ENCODE measurements around the gene ZNF331.

Gene ZNF331

DNA sequence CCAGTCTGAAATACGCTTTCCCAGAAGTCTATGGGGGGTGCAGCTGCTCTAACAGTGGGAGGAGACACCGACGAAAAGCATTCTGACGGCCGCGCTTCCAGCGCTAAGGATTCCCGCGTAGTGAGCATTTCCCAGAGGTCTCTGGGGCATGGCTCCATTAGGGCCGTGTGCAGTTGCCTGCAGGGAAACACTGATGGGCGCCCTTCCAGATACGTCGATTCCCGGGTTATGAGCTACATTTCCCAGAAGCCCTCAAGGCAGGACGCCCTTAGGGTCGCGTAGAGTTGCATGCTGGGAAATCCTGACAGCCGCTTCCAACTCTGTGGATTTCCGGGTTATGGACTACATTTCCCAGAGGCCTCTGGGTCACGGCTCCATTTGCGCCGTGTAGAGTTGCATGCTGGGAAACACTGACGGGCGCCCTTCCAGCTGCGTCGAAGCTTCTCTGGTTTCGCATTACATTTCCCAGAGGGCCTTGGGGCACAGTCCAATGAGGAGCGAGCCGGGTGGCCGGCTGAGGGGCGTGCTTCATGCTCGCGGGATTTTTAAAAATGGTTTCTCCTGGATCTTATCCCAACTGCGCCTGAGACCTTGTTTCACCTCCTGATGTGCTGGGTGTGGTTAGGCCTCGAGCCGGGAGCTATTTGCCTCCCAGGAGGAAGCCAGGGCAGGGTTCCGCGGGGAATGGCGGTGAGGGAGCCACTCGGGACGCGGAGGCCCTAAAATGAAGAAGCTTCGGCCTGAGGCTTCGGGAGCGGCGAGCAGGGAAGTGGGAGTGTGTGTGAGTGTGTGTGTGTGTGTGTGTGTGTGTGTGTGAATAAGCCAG, 17.2 kb upstream of the ZNF331 start:
- peak; percentile 97 for DNase-seq (ENCODE audit: low spot score)

DNA sequence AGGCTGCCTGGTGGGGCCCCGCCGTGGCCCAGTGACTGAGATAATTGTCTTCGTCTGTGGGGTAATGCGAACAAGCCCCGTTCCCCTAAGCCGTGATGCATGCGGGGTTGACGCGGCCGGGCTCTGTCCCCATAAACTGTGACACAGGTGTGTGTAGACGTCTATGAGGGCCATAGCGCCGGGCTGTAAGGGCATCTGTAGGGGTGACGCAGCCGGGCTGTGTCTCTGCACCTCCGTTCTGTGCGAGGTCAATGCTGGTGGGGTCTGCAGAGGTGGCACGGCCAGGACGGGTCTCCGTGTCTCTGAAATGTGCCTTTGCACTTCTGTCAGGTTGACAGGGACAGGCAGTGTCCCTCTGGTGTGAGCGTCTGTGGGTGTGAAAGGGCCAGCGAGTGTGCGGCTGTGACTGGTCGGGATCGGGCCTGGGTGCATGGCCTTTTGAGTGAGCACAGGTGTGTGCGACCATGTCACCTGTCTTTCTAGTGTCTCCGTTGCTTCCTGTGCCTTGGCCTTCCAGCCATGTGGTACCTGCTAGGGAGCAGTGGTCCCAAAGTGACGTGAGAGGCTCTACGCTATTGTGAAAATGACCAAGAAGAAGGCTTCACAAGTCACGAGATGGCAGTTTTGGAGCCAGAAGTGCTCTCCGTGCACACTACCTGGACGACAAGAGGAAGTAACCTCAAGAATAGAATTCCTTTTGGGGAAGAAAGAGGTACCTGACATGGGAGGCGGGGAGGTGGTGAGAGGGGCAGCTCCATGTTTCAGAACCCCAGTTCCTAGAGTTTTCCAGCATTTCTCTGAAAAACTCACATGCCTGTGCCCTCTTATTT, 16.4 kb upstream of the ZNF331 start:
- no peak for DNase-seq (ENCODE audit: low spot score)

DNA sequence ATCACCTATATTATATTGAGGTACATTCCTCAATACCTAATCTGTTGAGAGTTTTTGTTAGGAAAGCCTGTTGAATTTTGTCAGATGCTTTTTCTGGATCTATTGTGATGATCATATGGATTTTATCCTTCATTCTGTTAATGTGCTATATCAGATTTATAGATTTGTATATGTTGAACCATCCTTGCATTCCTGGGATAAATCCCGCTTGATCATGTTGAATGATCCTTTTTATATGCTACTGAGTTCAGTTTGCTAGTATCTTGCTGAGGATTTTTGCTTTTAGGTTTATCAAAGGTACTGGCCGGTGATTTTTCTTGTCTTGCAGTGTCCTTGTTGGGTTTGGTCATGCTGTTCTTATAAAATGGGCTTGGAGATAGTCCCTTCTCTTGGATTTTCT, 12.0 kb upstream of the ZNF331 start:
- no peak for DNase-seq (ENCODE audit: low spot score)

DNA sequence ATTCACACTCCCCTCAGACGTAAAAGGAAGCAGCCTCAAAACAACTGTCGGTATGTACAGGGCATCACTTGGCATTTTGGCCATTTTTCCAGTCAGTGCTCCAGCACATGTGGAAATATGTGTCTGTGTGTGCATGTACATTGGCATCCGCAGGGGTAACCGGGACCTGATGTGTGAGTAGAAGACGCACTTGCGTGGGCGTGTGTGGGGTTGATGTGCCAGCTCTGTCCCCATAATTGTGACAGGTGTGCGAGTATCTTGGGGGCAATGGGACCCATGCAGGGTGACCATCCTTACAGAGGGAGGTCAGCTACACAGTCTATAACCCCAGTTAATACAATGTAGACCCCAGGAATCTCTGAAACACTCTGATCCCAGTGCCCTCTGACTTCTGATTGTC, 7.3 kb upstream of the ZNF331 start:
- DNase-seq (ENCODE audit: low spot score): no peak

DNA sequence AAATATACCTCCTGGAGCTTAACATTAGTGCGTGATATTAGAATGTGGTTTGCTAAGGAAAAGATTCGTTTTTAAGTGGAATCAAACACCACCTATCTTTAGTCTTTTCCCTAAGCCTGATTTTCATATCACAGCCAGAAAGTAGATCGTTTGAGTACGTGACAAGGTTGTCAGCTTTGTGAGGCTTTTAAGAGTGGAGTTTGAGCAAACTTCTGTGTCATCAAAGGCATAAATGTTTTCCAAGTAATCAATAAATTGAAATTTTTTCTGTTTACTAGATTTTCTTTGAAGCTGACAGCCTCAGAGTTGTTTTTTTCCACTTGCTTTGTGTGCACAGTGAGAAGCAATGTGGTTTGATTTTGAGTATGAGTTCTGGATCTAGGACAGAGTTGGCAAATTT, 6.5 kb upstream of the ZNF331 start:
- no peak for DNase-seq (ENCODE audit: low spot score)

DNA sequence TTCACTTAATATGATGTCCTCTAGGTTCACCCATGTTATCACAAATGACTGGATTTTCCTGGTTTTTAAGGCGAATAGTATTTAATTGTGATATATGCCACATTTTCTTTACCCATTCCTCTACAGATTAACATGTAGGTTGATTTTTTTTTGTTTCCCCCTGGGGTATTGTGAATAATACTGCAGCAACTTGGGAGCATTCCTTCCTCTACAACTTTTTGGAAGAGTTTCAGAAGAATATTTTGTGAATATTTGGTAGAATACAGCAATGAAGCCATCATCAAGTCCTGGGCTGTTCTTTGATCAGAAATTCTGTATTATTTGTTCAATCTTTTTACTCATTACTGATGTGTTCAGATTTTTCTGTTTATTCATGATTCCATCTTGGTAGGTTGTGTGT, 5.6 kb upstream of the ZNF331 start:
- DNase-seq (ENCODE audit: low spot score): no peak

DNA sequence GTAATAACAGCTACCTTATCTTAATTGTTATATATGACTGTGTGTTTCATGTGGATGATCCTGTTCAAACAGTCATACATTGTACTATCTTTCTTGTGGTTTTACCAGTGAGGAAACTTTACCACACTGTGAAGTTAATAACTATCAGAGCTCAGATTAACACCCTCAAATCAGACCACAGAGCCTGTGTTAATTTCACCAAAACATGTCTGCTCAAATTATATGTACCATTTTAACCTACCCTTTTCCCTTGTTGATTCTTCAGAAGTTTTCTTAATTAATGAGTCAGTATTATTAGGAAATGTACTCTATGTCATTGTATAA, 1.8 kb upstream of the ZNF331 start:
- DNase-seq (ENCODE audit: low spot score): no peak

DNA sequence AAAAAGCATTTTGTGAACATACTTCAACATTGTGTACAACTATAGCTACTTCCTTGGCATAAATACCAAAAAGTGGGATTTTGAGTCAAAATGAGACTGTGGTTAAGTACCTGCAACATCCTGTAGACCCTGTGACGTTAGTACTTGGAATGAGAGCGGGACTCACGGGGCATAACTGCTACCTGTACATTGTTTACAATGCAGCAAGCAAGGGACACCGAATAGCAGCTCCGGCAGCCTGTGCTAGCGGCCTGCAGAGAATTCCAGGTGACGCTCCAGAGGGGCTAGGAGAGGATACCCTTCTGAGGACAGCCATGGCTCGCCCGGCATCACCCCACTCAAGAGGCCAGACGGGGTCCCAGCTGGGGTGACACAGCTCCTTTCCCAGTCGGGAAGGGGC, 824 bp upstream of the ZNF331 start:
- DNase-seq (ENCODE audit: low spot score): no peak

DNA sequence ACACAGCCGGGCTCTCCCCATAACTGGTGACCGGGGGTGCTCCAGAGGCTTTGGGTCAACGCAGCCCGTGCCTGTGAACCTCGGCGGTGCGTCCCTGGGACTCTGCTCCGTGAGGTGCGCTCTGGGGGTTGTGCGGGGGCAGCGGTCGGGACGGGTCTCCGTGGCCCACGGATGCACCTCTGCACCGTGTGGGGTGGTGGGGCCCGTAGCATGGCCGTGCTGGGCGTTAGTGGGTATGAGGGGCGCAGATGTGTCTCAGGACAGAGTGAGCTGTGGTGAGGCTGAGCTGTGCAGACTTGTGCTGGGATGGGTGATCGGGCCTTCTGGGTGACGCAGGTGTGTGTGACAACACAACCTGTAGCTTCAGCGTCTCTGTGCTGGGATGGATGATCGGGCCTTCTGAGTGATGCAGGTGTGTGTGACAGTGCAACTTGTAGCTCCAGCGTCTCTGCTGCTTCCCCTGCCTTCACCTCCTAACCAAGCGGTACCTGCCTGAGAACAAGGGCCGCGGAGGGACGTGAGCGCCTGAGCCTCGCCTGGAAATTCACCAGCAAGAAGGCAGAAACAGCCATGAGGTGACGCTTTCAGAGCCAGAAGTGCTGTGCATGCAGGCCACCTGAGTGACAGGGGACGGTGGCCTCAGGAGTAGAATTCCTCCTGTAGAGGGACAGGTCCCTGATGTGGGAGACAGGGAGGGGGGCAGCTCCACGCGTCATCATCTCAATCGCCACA, 599 bp downstream of the ZNF331 start:
- no peak for DNase-seq (ENCODE audit: low spot score)

DNA sequence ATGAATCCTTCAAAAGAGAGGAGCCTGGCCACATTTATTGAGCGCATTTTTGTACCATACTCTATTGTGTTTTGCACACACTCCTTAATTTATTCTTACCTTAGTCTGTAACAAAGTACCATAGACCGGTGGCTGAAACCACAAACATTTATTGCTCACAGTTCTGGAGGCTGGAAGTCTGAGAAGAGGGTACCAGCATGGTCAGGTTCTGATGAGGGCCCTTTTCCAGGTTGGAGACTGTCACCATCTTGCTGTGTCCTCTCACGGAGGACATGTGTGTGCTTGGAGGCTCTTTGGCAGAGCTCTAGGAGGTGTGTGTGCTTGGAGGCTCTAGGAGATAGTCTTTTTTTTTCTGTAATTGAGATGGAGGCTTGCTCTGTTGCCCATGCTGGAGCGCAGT, 2.1 kb downstream of the ZNF331 start:
- DNase-seq (ENCODE audit: low spot score): no peak

DNA sequence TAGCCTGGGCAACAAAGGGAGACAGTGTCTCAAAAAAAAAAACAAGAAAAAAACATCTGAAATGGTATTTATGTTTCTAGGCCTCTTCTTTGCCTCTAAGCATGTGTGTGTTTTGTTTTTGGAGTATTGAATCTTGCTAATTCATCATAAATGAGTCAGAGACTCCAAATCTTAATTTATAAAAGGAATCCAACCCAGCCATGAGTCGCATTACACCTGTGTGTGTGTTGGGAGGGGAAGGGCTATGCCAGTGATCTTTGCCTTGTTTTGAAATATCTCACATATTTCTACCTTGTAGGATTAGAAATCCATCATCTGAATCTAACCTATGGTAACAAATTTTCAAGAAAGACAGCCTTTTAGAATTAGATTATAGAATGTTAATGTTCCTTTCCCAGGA, 4.0 kb downstream of the ZNF331 start:
- DNase-seq (ENCODE audit: low spot score): no peak

DNA sequence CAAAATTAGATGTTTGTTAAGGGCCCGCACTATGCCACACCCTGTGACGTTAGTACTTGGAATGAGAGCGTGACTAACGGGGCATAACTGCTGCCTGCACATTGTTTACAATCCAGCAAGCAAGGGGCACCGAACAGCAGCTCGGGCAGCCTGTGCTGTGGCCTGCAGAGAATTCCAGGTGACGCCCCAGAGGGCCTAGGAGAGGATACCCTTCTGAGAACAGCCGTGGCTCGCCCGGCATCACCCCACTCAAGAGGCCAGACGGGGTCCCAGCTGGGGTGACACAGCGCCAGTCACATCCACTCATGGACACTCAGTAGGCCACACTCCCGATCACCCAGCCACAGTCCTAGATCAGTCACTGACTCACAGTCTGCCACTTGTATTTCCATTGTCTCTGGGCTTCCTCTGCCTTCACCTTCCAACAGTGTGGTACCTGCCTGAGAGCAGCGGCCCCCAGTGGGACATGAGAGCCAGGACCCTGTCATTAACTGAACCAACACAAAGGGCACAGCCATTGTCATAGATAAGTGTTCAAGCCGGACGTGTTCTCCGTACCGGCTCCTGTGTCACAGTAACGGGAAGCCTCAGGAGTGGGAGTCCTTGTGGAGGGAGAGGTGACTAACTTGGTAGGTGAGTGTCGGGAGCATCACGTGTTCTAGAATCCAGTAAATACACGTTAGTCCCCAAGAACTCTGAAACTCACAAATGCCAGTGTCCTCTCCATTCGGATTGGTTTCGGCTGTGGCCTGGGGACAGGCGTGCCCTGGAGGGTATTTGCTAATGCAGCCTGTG, 7.5 kb downstream of the ZNF331 start:
- DNase-seq (ENCODE audit: low spot score): no peak

DNA sequence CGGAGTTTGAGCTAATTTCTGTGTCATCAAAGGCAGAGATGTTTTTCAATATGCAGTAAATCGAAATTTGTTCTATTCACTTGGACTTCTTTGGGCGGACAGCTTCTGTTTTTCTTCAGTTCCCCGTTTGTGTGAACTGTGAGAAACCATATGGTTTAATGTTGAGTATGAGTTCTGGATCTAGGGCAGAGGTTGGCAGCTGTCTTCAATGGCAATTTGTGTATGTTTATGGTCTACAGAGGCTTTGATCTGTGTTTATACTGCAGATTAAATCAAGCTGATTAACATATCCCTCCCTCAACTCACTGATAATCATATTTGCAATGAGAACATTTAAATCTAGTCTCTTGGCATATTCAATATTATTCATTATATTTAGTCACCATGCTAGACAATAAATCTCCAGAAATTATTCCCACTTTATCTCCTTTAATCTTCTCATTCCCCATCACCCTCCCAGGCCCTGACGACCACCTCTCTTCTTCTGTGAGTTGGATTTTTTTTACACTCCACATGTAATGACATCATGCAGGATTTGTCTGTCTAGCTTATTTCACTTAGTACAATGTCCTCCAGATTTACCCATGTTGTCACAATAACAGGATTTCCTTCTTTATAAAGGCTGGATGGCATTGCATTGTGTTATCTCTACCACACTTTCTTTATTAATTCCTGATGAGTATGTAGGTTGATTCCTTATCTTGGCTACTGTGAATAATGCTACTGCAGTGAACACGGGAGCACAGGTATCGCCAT, 9.0 kb downstream of the ZNF331 start:
- no peak for DNase-seq (ENCODE audit: low spot score)

DNA sequence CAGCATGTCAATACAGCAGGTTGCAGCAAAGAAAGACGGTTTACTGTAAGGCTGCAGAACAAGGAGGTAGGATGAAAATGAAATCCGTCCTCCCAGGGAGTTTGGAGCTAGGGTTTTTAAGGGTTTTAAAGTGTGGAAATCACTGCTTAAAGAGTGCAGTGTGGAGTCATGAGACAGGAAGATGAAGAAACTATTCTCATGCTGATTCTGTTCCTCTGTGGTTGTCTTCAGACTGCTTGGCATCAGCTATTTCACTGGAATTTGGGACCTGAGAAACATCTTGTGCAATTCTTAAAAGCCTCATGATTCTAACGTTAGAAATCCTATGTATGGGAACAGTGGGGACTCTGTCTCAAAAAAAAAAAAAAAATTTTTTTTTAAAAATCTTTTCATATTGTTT, 11.4 kb downstream of the ZNF331 start:
- DNase-seq (ENCODE audit: low spot score): peak; percentile 22

DNA sequence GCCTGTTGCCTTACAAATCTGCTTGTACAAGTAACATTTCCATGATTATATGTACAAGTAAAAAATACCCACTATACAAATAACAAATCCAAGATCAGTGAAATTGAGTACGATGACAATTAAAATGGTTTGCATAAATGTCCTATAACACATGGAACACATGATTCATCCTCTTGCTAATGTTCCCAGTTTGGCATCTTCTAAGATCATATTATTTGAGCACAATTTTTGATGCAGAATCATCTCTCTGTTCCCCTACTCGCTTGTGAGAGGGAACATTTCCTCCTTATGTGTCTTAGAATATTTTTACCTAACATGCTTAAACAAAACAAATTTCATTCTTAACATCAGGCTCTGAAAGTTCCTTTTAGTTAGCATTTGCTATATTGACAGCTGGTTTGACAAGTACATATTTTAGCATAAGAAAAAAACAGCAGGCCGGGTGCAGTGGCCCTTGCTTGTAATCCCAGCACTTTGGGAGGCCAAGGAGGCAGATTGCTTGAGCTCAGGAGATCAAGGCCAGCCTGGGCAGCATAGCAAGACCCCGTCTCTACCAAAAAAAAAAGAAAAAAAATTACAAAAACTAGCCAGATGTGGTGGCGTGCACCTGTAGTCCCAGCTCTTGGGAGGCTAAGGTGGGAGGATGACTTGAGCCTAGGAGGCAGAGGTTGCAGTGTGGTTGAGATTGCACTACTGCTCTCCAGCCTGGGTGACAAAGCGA, 14.2 kb downstream of the ZNF331 start:
- DNase-seq (ENCODE audit: low spot score): peak; percentile 17

DNA sequence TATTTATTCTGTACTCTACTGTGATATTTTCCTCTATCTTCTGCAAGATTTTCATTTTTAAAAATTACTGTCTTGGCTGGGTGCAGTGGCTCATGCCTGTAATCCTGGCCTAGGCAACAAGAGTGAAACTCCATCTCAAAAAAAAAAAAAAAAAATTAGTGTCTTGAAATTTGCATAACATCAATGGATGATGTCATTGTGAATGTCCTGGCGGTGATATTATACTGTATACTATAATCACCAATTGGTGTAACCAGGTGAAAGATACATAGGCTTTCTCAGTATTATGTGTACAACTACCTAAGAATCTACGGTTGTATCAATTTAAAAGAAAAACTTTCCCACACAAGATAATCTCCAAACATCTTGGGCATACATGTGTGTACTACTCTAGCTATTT, 15.2 kb downstream of the ZNF331 start:
- DNase-seq (ENCODE audit: low spot score): no peak

DNA sequence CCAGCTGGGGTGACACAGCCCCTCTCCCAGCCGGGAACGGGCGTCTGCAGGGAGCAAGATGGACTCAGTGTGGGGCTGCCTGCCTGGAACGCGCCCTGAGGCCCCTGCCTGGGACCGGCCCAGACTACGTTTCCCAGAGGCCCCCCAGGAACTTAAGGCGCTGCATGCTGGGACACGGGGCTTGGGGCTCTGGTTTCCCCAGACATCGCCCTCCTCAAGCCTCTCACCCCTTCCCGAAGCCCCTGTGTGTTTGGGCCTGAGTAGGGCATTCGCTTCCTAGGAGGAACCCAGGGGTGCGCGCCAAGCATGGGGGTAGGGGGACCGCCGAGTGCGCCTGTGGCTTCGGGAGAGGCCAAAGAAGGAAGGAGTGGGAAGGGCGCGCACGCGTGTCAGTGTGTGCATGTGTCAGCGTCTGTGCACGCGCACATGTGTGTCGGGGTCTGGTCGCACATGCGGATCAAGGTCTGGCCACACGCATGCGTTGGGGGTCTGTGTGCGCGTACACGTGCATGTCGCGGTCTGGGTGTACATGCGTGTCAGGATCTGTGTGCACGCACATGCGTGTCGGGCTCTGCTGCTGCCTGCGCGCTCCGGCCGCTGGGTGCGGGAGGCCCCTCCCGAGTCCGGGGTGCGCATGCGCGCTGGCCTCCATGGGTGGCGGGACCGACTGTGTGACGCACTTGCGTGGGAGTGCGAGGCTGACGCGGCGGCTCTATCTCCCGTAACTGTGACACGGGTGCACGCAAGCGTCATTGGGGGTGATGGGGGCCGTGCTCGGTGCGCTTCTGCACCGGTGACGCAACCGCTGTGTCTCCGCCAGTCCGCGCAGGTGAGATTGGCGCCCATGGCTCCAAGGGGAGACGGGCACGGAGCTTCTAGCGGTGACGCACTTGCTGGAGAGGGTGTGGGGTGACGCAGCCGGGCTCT, 16.2 kb downstream of the ZNF331 start:
- DNase-seq (ENCODE audit: low spot score): peak; percentile 89

DNA sequence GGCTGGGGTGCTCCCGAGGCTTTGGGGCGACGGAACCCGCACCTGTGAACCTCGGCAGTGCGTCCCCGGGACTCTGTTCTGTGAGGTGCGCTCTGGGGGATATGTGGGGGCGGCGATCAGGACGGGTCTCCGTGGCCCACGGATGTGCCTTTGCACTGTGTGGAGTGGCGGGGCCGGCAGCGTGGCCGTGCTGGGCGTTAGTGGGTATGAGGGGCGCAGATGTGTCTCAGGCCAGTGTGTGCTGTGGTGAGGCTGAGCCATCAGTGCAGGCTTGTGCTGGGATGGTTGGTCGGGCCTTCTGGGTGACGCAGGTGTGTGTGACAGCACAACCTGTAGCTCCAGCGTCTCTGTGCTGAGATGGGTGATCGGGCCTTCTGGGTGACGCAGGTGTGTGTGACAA, 16.9 kb downstream of the ZNF331 start:
- DNase-seq (ENCODE audit: low spot score): no peak

DNA sequence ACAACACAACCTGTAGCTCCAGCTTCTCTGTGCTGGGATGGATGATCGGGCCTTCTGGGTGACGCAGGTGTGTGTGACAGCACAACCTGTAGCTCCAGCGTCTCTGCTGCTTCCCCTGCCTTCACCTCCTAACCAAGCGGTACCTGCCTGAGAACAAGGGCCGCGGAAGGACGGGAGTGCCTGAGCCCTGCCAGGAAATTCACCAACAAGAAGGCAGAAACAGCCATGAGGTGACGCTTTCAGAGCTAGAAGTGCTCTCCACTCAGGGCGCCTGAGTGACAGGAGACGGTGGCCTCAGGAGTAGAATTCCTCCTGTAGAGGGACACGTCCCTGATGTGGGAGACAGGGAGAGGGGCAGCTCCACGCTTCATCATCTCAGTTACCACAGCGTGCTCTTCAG, 17.4 kb downstream of the ZNF331 start:
- no peak for DNase-seq (ENCODE audit: low spot score)

DNA sequence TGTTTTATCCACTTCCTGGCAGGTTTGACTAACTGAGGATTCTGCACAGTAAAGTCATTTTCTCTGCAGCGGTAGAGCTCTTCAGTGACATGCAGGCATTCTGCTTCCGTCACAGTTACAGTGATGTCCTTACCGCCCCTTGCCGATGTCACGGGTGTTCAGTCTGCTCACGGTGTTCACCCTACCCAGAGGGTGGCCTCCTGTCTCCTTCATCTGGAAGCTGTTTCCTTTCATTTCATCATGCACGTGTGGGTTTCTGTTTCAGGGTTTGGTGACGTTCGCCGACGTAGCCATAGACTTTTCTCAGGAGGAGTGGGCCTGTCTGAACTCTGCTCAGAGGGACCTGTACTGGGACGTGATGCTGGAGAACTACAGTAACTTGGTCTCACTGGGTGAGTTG, 33.4 kb downstream of the ZNF331 start:
- DNase-seq (ENCODE audit: low spot score): no peak
